C4-2B (cell line): ENCODE data around the gene SREBF1.

Experiments
- H3K27ac ChIP-seq: fragments of 450-650 bp; 2 replicates; pipeline ENCODE4 v1.5.1; 2017
- CTCF ChIP-seq: fragments of 450-650 bp; conservative IDR thresholded peaks from 2 replicates; pipeline ENCODE4 v1.5.1; 2017; ENCODE audit warnings: mild to moderate bottlenecking
- ZFX ChIP-seq: fragments of 450-650 bp; IDR thresholded peaks from 2 replicates; pipeline ENCODE4 v1.6.1; 2017

SREBF1 gene

GRCh38 chr17:17792037-17792550 is 44.7 kb downstream of the SREBF1 start:
- no peak overlapping the region for H3K27ac ChIP-seq
- TF ChIP-seq CTCF (no peak), ZFX (no peak)

- TF ChIP-seq ZFX = no peak
- no peak overlapping the region for H3K27ac ChIP-seq
Measured at GRCh38 chr17:17790637-17791464, 45.9 kb downstream of the SREBF1 start.

- TF ChIP-seq ZFX (no peak), CTCF (no peak)
- H3K27ac ChIP-seq = no peak overlapping the region
Measured at GRCh38 chr17:17789828-17790636, 46.8 kb downstream of the SREBF1 start.

- TF ChIP-seq CTCF = no peak
- no peak for TF ChIP-seq ZFX
Measured at GRCh38 chr17:17789410-17789809, 47.4 kb downstream of the SREBF1 start.

GRCh38 chr17:17788967-17789366 is 47.8 kb downstream of the SREBF1 start:
- no peak overlapping the region for H3K27ac ChIP-seq
- TF ChIP-seq CTCF (no peak), ZFX (no peak)

More at GRCh38 chr17:17789410-17789809, 47.4 kb downstream of the SREBF1 start:
- no peak overlapping the region for H3K27ac ChIP-seq

GRCh38 chr17:17787568-17787967 is 49.2 kb downstream of the SREBF1 start:
- TF ChIP-seq CTCF (no peak), ZFX (no peak)
- peak overlapping the region; percentile 87; the same call in 1 of the 2 replicates for H3K27ac ChIP-seq

- H3K27ac ChIP-seq = peak overlapping the region; percentile 87
- no peak for TF ChIP-seq CTCF
- TF ChIP-seq ZFX = no peak
Measured at GRCh38 chr17:17786998-17787397, 49.8 kb downstream of the SREBF1 start.
